KMS-11 (cell line): ENCODE measurements around the gene BZW2.

Source experiments
- H2AFZ ChIP-seq: fragments of 200-600 bp; sonication (generic); 2 replicates; pipeline ENCODE4 v1.6.1; 2016; ENCODE audit warnings: antibody characterized with exemption, mixed run types, low read depth
- H3K27ac ChIP-seq: fragments of 200-600 bp; sonication (generic); 2 replicates; pipeline ENCODE4 v1.6.1; 2016; ENCODE audit warnings: mild to moderate bottlenecking, mixed run types
- H3K27me3 ChIP-seq: fragments of 200-600 bp; sonication (generic); 2 replicates; pipeline ENCODE4 v1.6.1; 2017; ENCODE audit warnings: mild to moderate bottlenecking, low read depth, mixed run types, moderate library complexity; ENCODE audit not compliant: insufficient read depth
- H3K36me3 ChIP-seq: fragments of 200-600 bp; sonication (generic); 2 replicates; pipeline ENCODE4 v1.6.1; 2017; ENCODE audit warnings: mild to moderate bottlenecking, mixed run types; ENCODE audit not compliant: insufficient read depth
- H3K4me1 ChIP-seq: fragments of 200-600 bp; sonication (generic); 2 replicates; pipeline ENCODE4 v1.6.1; 2016; ENCODE audit warnings: mild to moderate bottlenecking, low read depth, mixed run types; ENCODE audit not compliant: poor library complexity, severe bottlenecking
- H3K4me2 ChIP-seq: fragments of 200-600 bp; sonication (generic); 2 replicates; pipeline ENCODE4 v1.7.0; 2016; ENCODE audit warnings: mild to moderate bottlenecking, mixed run types
- H3K4me3 ChIP-seq: fragments of 200-600 bp; sonication (generic); IDR thresholded peaks from 2 replicates; pipeline ENCODE4 v1.6.1; 2017; ENCODE audit warnings: low read depth, low read length, mixed read lengths; ENCODE audit not compliant: insufficient read depth
- H3K79me2 ChIP-seq: fragments of 200-600 bp; sonication (generic); 2 replicates; pipeline ENCODE4 v1.6.1; 2016; ENCODE audit warnings: low read depth, mixed run types; ENCODE audit not compliant: insufficient read depth
- H3K9ac ChIP-seq: fragments of 200-600 bp; sonication (generic); 2 replicates; pipeline ENCODE4 v1.6.1; 2016; ENCODE audit warnings: mild to moderate bottlenecking, mixed run types
- H4K20me1 ChIP-seq: fragments of 200-600 bp; sonication (generic); 2 replicates; pipeline ENCODE4 v1.6.1; 2016; ENCODE audit warnings: mild to moderate bottlenecking, mixed run types; ENCODE audit not compliant: insufficient read depth
- CTCF ChIP-seq: fragments of 200-600 bp; sonication (generic); conservative IDR thresholded peaks from 2 replicates; pipeline ENCODE4 v1.6.1; 2017; ENCODE audit warnings: low read depth, mild to moderate bottlenecking, antibody characterized with exemption, low read length, moderate library complexity, mixed read lengths

The BZW2 gene

GRCh38 chr7:16604054-16604453 lies 41.9 kb upstream of the BZW2 start:
- no peak overlapping the region for H3K4me3 ChIP-seq
- no peaks in the 10 kb centered on the region for H4K20me1 ChIP-seq
- no peaks in the 10 kb centered on the region for H3K4me1 ChIP-seq
- no peak overlapping the region for H3K9ac ChIP-seq
- H3K4me2 ChIP-seq, result no peak overlapping the region
- H3K27me3 ChIP-seq, result no peaks in the 10 kb centered on the region
- H3K27ac ChIP-seq, result no peak overlapping the region
- no peaks in the 10 kb centered on the region; the same call in 1 of the 2 replicates for H3K36me3 ChIP-seq
- no peak overlapping the region for H2AFZ ChIP-seq
- TF ChIP-seq CTCF, result no peak
- H3K79me2 ChIP-seq, result no peaks in the 10 kb centered on the region

DNA sequence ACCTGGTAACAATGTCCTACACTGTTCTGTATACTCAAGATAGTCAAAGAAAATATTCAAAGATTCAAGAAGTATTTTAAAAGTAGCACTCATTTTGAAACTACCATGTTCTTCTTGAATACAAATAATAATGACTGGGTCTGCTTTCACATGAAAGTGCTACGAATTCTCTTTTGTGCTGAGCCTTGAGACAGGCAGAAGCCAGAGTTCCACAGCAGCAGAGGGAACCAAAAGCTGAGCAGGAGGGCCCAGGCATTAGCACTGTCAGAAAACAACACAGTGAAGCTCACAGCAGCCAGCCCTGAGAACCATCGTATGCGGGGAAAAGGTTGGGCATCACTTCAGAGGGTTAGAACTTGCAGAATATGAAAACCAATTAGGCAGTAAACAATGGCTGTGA lies 39.3 kb upstream of the BZW2 start:
- Histone ChIP-seq H3K4me3 (no peak overlapping the region), H3K79me2 (no peaks in the 10 kb centered on the region), H3K4me1 (no peaks in the 10 kb centered on the region), H2AFZ (no peak overlapping the region), H3K36me3 (no peaks in the 10 kb centered on the region; the same call in 1 of the 2 replicates), H3K27ac (no peak overlapping the region), H3K9ac (no peak overlapping the region), H4K20me1 (no peaks in the 10 kb centered on the region), H3K4me2 (no peak overlapping the region), H3K27me3 (no peaks in the 10 kb centered on the region)
- no peak for TF ChIP-seq CTCF

DNA sequence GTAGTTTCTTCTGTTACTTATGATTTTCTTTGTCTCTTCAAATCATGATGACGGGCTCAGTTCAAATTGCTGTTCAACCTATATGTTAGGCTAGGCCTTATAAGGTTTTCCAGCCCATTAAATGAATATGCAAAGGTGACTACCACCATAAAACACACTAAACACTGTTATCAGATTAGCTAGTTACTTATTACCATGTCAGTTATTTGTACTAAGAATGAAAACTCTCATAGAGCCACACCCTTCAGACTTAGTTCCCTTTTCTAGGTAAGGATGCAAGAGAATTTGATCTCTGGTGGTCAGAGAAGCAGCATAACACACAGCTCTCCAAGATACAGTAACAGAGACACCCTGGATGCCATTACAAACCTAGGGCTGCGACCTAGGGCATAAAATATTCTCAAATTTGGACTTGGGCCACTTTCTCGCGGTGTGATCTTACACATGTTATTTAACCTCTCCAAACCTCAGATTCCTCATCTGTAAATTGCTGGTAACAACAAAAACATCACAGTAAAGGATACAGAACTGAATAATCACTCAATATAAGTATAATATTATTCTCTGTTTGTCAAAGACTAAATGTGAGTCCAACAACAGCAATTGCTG lies 36.0 kb upstream of the BZW2 start:
- no peaks in the 10 kb centered on the region for H3K27me3 ChIP-seq
- no peaks in the 10 kb centered on the region for H3K79me2 ChIP-seq
- H3K36me3 ChIP-seq, result no peaks in the 10 kb centered on the region; the same call in 1 of the 2 replicates
- no peaks in the 10 kb centered on the region for H4K20me1 ChIP-seq
- H3K9ac ChIP-seq, result no peak overlapping the region
- no peak overlapping the region for H3K4me3 ChIP-seq
- H3K27ac ChIP-seq, result no peak overlapping the region
- no peak overlapping the region for H3K4me2 ChIP-seq
- H2AFZ ChIP-seq, result no peak overlapping the region
- TF ChIP-seq CTCF, result no peak
- H3K4me1 ChIP-seq, result no peaks in the 10 kb centered on the region

DNA sequence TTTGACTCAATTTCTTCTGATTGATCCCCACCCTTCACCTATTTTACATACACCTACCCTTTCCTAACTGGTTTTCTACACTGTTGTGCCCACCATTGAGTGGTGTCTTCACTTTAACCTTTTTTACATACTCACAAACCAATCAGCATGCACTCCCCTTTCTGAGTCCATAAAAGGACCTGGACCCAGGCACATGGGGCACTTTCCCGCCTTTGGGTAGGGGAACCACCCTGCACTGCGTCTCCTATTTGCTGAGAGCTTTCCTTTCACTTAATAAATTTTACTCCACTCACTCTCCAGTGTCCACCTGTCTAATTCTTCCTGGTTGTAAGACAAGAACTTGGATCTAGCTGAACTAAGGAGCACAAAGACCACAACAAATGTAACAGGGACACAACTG lies 34.3 kb upstream of the BZW2 start:
- Histone ChIP-seq H2AFZ (no peak overlapping the region), H3K4me3 (no peak overlapping the region), H3K36me3 (no peaks in the 10 kb centered on the region; the same call in 1 of the 2 replicates), H3K4me2 (no peak overlapping the region), H3K9ac (no peak overlapping the region), H3K27ac (no peak overlapping the region), H3K79me2 (no peaks in the 10 kb centered on the region), H3K4me1 (no peaks in the 10 kb centered on the region), H3K27me3 (no peaks in the 10 kb centered on the region), H4K20me1 (no peaks in the 10 kb centered on the region)
- TF ChIP-seq CTCF, result no peak
